Neuronal stem cell (in vitro differentiated cells): ENCODE measurements around the gene ARMC8.

Experiments
- DNase-seq: peaks from one replicate; pipeline ENCODE4 v3.0.0-alpha.2; 2013; ENCODE audit warnings: low spot score
- H2AFZ ChIP-seq: one replicate; pipeline ENCODE4 v1.6.1; 2013; ENCODE audit warnings: mild to moderate bottlenecking, low read length, inconsistent platforms
- H2AK5ac ChIP-seq: 2 replicates; pipeline ENCODE4 v1.6.1; 2013; ENCODE audit warnings: low read depth, mild to moderate bottlenecking, inconsistent platforms, low read length, moderate library complexity, mixed read lengths
- H2BK120ac ChIP-seq: 2 replicates; pipeline ENCODE4 v1.6.1; 2013; ENCODE audit warnings: low read depth, mild to moderate bottlenecking, inconsistent platforms, low read length, moderate library complexity, mixed read lengths
- H2BK12ac ChIP-seq: one replicate; pipeline ENCODE4 v1.6.1; 2013; ENCODE audit warnings: low read length, inconsistent platforms
- H2BK15ac ChIP-seq: 2 replicates; pipeline ENCODE4 v1.6.1; 2013; ENCODE audit warnings: mild to moderate bottlenecking, low read length, inconsistent platforms, mixed read lengths
- H2BK5ac ChIP-seq: one replicate; pipeline ENCODE4 v1.6.1; 2013; ENCODE audit warnings: inconsistent platforms, mild to moderate bottlenecking, low read length, moderate library complexity
- H3K14ac ChIP-seq: one replicate; pipeline ENCODE4 v1.6.1; 2013; ENCODE audit warnings: low read length, inconsistent platforms
- H3K18ac ChIP-seq: 2 replicates; pipeline ENCODE4 v1.6.1; 2013; ENCODE audit warnings: low read length, inconsistent platforms
- H3K23ac ChIP-seq: 2 replicates; pipeline ENCODE4 v1.6.1; 2013; ENCODE audit warnings: low read depth, mild to moderate bottlenecking, mixed read lengths, low read length, inconsistent platforms; ENCODE audit not compliant: poor library complexity
- H3K27ac ChIP-seq: replicated peaks from 3 replicates; pipeline ENCODE4 v1.5.1; 2013; ENCODE audit warnings: low read length, inconsistent platforms
- H3K27me3 ChIP-seq, 3 experiments: 2 replicates each; pipeline ENCODE4 v1.6.1; 2013; ENCODE audit warnings: low read length in 3 of 3, mild to moderate bottlenecking in 2 of 3, inconsistent platforms in 1 of 3, low read depth in 1 of 3, mixed read lengths in 1 of 3, moderate library complexity in 1 of 3; ENCODE audit not compliant: control insufficient read depth in 3 of 3, insufficient read depth in 3 of 3
- H3K36me3 ChIP-seq, 2 donors: replicated peaks in 1 of 2; 2 replicates each; pipeline ENCODE4 v1.6.1; 2013; ENCODE audit warnings: low read length in 2 of 2; ENCODE audit not compliant: control insufficient read depth in 2 of 2, insufficient read depth in 2 of 2
- H3K4ac ChIP-seq: 2 replicates; pipeline ENCODE4 v1.6.1; 2013; ENCODE audit warnings: inconsistent platforms, mild to moderate bottlenecking, low read length, moderate library complexity
- H3K4me1 ChIP-seq, 2 donors: 1 replicate in 1 of 2; 2 replicates in 1 of 2; pipeline ENCODE4 v1.6.1; 2013; ENCODE audit warnings: low read length in 2 of 2, low read depth in 1 of 2; ENCODE audit not compliant: control insufficient read depth in 2 of 2, insufficient read depth in 1 of 2
- H3K4me2 ChIP-seq: one replicate; pipeline ENCODE4 v1.6.1; 2013; ENCODE audit warnings: mild to moderate bottlenecking, low read length, inconsistent platforms; ENCODE audit not compliant: insufficient read depth, poor library complexity, severe bottlenecking
- H3K4me3 ChIP-seq, 2 donors: 2 replicates each; pipeline ENCODE4 v1.5.1; 2013; ENCODE audit warnings: low read length in 2 of 2, mild to moderate bottlenecking in 2 of 2, inconsistent platforms in 1 of 2, moderate library complexity in 1 of 2
- H3K79me1 ChIP-seq: one replicate; pipeline ENCODE4 v1.6.1; 2013; ENCODE audit warnings: low read depth, mild to moderate bottlenecking, inconsistent platforms, low read length, moderate library complexity
- H3K9ac ChIP-seq: one replicate; pipeline ENCODE4 v1.6.1; 2013; ENCODE audit warnings: mild to moderate bottlenecking, low read depth, low read length, inconsistent platforms; ENCODE audit not compliant: poor library complexity
- H3K9me3 ChIP-seq, 2 donors: replicated peaks in 1 of 2; 2 replicates each; pipeline versions ENCODE3 to v1.6.1; 2013; ENCODE audit warnings: low read length in 2 of 2, mild to moderate bottlenecking in 2 of 2, inconsistent platforms in 1 of 2, low read depth in 1 of 2, mixed read lengths in 1 of 2, moderate library complexity in 1 of 2; ENCODE audit not compliant: control insufficient read depth in 2 of 2, insufficient read depth in 1 of 2
- H4K8ac ChIP-seq: one replicate; pipeline ENCODE4 v1.6.1; 2013; ENCODE audit warnings: low read depth, mild to moderate bottlenecking, inconsistent platforms, low read length, moderate library complexity
- H4K91ac ChIP-seq: one replicate; pipeline ENCODE4 v1.6.1; 2013; ENCODE audit warnings: low read length, low read depth, mild to moderate bottlenecking, inconsistent platforms; ENCODE audit not compliant: poor library complexity
- WGBS, 2 donors: extraction: QIAGEN DNeasy Blood & Tissue Kit; methylation state at CpG; one replicate each; pipeline ENCODE4 v1.1.7; 2013; ENCODE audit warnings: missing lambda C conversion rate in 2 of 2, mixed read lengths in 1 of 2; ENCODE audit not compliant: insufficient read length in 2 of 2, insufficient replicate concordance in 1 of 2; ENCODE audit errors: extremely low coverage in 2 of 2; 5-methylcytosine and 5-hydroxymethylcytosine counted together

Gene ARMC8

DNA sequence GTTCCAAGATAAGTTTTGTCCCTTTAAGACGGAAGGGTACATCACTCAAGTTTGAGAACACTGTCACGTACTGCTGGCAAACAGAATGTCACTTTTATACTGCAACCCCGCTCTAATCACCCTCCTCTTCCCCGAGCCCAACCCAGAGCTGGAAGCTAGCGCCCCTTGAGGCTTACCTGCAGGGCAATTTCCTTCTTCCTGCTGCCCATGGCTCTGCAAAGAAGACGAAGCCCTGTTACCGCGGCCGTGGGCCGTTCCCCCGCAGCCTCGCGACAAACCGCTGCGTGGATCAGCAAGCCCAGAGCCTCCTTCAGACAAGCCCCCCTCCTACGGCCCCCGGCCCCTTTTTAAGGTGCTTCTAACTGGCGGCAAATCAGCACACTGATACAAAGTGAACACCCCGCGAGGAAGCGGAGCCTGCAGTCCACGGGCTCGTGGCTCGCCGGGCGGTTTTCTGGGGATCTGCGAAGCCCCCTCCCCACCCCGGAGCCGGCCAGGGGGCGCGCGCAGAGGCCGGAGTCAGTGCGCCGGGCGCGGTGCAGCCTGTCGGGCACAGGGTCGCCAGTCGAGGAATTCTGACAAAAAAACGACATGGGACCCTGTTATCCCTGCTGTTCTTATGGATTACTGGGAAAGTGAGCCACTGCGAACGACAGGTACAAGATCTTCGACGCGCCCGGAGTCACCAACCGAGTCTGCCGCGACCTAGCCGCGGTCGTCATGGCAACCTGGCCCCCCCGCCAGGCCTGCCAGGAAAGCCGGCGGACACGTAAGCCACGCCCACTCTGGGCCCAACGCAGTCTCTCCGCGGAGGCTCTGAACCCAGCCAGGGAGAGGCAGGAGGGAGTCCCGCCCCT lies 142.3 kb downstream of the ARMC8 start, which contains the start of gene NME9:
Gene NME9, minus strand, starts transcription at position 725 of the 857 bp plus-strand sequence. Its CDS starts 516 bp downstream, at position 209.
- H4K91ac ChIP-seq = no peak within 1 kb of the TSS
- H3K18ac ChIP-seq = peak within 1 kb of the TSS; percentile 98
- H3K14ac ChIP-seq = peak within 1 kb of the TSS; percentile 95
- H3K27ac ChIP-seq = no peak within 1 kb of the TSS
- H3K9me3 ChIP-seq = no peaks in the 10 kb centered on the region
- H3K79me1 ChIP-seq = no peaks in the 10 kb centered on the region
- H2BK15ac ChIP-seq = peak within 1 kb of the TSS; percentile 98
- H3K9ac ChIP-seq = peak within 1 kb of the TSS; percentile 91
- WGBS, 2 donors = no CpG with 5 or more reads among the region's 62 CpGs
- H3K36me3 ChIP-seq = no peaks in the 10 kb centered on the region
- H2BK120ac ChIP-seq = no peak within 1 kb of the TSS
- H3K4me2 ChIP-seq = peak within 1 kb of the TSS; percentile 92
- peaks cover 1 to 7% of the 10 kb centered on the region in 2 donors for H3K4me1 ChIP-seq
- peak within 1 kb of the TSS; percentile 96 for H2AFZ ChIP-seq
- H3K27me3 ChIP-seq = peaks cover 0 to 7% (median 0%) of the 10 kb centered on the region in 3 experiments
- peak; percentile 93 for DNase-seq
- H3K4me3 ChIP-seq = peak within 1 kb of the TSS; percentile 57 to 85
- H3K4ac ChIP-seq = peak within 1 kb of the TSS; percentile 85
- peak within 1 kb of the TSS; percentile 81 for H3K23ac ChIP-seq
- H2BK5ac ChIP-seq = no peak within 1 kb of the TSS
- no peak within 1 kb of the TSS for H2AK5ac ChIP-seq
- no peak within 1 kb of the TSS for H4K8ac ChIP-seq
- no peak within 1 kb of the TSS for H2BK12ac ChIP-seq

DNA sequence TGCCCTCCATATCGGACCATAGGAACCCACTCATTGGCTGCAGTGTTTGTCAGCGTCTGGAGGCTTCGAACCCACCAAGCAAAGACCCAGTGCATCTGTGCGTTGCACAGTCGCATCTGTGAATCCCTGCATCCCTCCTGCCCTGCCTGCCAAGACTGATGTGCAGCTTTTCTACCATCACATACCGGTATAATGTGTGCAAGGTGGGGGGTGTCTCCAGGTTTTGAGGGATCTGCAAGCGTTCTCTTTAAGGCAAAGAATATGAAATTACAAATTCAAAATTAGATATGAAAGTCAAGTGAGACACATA lies 142.8 kb downstream of the ARMC8 start:
- no peak overlapping the region for H2BK12ac ChIP-seq
- WGBS, 2 donors = no CpG with 5 or more reads among the region's 7 CpGs
- H3K9me3 ChIP-seq = no peaks in the 10 kb centered on the region
- no peak overlapping the region for H2AK5ac ChIP-seq
- H3K79me1 ChIP-seq = no peaks in the 10 kb centered on the region
- H2BK5ac ChIP-seq = no peak overlapping the region
- H3K27me3 ChIP-seq = peaks cover 0 to 13% (median 0%) of the 10 kb centered on the region in 3 experiments
- H3K27ac ChIP-seq = no peak overlapping the region
- H4K8ac ChIP-seq = no peak overlapping the region
- no peak overlapping the region for H4K91ac ChIP-seq
- no peak for DNase-seq
- peak overlapping the region in 1 of 2 donors; percentile 57 for H3K4me3 ChIP-seq
- no peaks in the 10 kb centered on the region for H3K36me3 ChIP-seq
- H2BK120ac ChIP-seq = no peak overlapping the region
- no peak overlapping the region for H3K9ac ChIP-seq
- H3K18ac ChIP-seq = no peak overlapping the region
- no peak overlapping the region for H3K4ac ChIP-seq
- peaks cover 1 to 7% of the 10 kb centered on the region in 2 donors for H3K4me1 ChIP-seq
- H2BK15ac ChIP-seq = no peak overlapping the region
- H3K14ac ChIP-seq = no peak overlapping the region
- H3K4me2 ChIP-seq = peak overlapping the region; percentile 92
- H3K23ac ChIP-seq = no peak overlapping the region
- peak overlapping the region; percentile 96 for H2AFZ ChIP-seq

DNA sequence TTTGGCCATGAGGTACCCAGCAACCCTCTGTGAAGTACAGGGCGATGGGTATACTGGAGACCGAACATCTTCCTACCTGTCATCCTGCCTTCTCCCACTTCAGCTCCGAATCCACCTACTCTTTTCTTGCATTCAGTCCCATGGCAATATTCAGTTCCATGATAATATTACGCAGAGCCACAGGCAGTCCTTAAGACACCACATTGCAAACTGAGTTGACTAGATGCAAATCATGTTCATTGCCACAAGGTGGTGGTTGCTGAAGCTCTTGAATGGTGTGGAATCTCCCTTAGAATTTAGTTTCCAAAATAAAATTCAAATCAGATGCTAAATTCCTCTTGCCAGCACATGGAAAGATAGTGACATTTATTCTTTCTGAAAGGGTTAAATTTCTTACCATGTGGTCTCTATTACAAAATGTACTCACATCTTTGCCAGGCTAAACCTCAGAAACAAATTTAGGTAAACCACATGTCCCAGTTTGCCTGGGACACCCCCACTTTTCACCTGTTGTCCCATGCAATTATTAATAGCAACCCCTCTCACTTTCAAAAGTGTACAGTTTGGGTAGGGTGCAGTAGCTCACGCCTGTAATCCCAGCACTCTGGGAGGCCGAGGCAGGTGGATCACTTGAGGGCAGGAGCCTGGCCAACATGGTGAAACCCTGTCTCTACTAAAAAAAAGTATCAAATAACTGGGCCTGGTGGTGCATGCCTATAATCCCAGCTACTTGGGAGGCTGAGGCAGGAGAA lies 144.2 kb downstream of the ARMC8 start:
- H4K91ac ChIP-seq = no peak overlapping the region
- H2AK5ac ChIP-seq = no peak overlapping the region
- H2AFZ ChIP-seq = no peak overlapping the region
- no peak overlapping the region for H2BK12ac ChIP-seq
- H3K4ac ChIP-seq = no peak overlapping the region
- no CpG with 5 or more reads among the region's 6 CpGs for WGBS, 2 donors
- H3K4me1 ChIP-seq = peaks cover 1 to 7% of the 10 kb centered on the region in 2 donors
- peaks cover 0 to 18% (median 0%) of the 10 kb centered on the region in 3 experiments for H3K27me3 ChIP-seq
- H3K4me3 ChIP-seq = no peak overlapping the region
- H3K27ac ChIP-seq = no peak overlapping the region
- no peak overlapping the region for H3K14ac ChIP-seq
- DNase-seq = no peak
- H2BK15ac ChIP-seq = no peak overlapping the region
- H2BK5ac ChIP-seq = no peak overlapping the region
- no peak overlapping the region for H2BK120ac ChIP-seq
- H3K4me2 ChIP-seq = no peak overlapping the region
- H3K23ac ChIP-seq = no peak overlapping the region
- H3K9ac ChIP-seq = no peak overlapping the region
- no peaks in the 10 kb centered on the region for H3K9me3 ChIP-seq
- no peak overlapping the region for H3K18ac ChIP-seq
- no peaks in the 10 kb centered on the region for H3K36me3 ChIP-seq
- no peak overlapping the region for H4K8ac ChIP-seq
- H3K79me1 ChIP-seq = no peaks in the 10 kb centered on the region
